Measurements from ENCODE around the gene PAGE1.
"Not testable (repeated sequence)": the region's sequence is repeated elsewhere in the genome, so short reads cannot be mapped to it uniquely, and the experiment has no call there.

PAGE1 gene

GRCh38 chrX:49695276-49696180 lies at the start of gene PAGE1:
PAGE1 (minus strand) TSS chrX:49695984; CDS start chrX:49694770, 1,214 bp downstream.
- DNase-seq (ENCODE audit: low spot score), result no peak

GRCh38 chrX:49741501-49741900 lies 45.7 kb upstream of the PAGE1 start:
- not testable (repeated sequence) for DNase-seq (ENCODE audit: low spot score)

- no peak for DNase-seq (ENCODE audit: low spot score)
These were observed 32.1 kb upstream of the PAGE1 start for GRCh38 chrX:49727847-49728246.

- DNase-seq (ENCODE audit: low spot score), result no peak
These were observed 31.2 kb upstream of the PAGE1 start for GRCh38 chrX:49726966-49727365.

GRCh38 chrX:49725923-49726904 lies 30.4 kb upstream of the PAGE1 start:
- no peak for DNase-seq (ENCODE audit: low spot score)

GRCh38 chrX:49725401-49725800 lies 29.6 kb upstream of the PAGE1 start:
- no peak for DNase-seq (ENCODE audit: low spot score)

- DNase-seq (ENCODE audit: low spot score), result not testable (repeated sequence)
These were observed 24.3 kb upstream of the PAGE1 start for GRCh38 chrX:49720106-49720505.

- no peak for DNase-seq (ENCODE audit: low spot score)
These were observed 16.8 kb upstream of the PAGE1 start for GRCh38 chrX:49712577-49712976.

GRCh38 chrX:49710744-49711319 lies 15.0 kb upstream of the PAGE1 start:
- DNase-seq (ENCODE audit: low spot score), result no peak

- DNase-seq (ENCODE audit: low spot score), result no peak
These were observed 9.1 kb upstream of the PAGE1 start for GRCh38 chrX:49704691-49705404.

- no peak for DNase-seq (ENCODE audit: low spot score)
These were observed 6.1 kb upstream of the PAGE1 start for GRCh38 chrX:49701933-49702332.

- DNase-seq (ENCODE audit: low spot score), result no peak
These were observed 5.5 kb upstream of the PAGE1 start for GRCh38 chrX:49701323-49701722.

GRCh38 chrX:49675075-49675719 lies 20.6 kb downstream of the PAGE1 start:
- DNase-seq (ENCODE audit: low spot score), result no peak

GRCh38 chrX:49673394-49673793 lies 22.4 kb downstream of the PAGE1 start:
- DNase-seq (ENCODE audit: low spot score), result no peak

GRCh38 chrX:49664824-49665223 lies 31.0 kb downstream of the PAGE1 start:
- no peak for DNase-seq (ENCODE audit: low spot score)

GRCh38 chrX:49661881-49662280 lies 33.9 kb downstream of the PAGE1 start:
- no peak for DNase-seq (ENCODE audit: low spot score)

- DNase-seq (ENCODE audit: low spot score), result no peak
These were observed 36.0 kb downstream of the PAGE1 start for GRCh38 chrX:49659771-49660170.

GRCh38 chrX:49656533-49656932 lies 39.3 kb downstream of the PAGE1 start:
- DNase-seq (ENCODE audit: low spot score), result no peak

GRCh38 chrX:49644991-49645637 lies 50.7 kb downstream of the PAGE1 start:
- DNase-seq (ENCODE audit: low spot score), result no peak
